Stimulated activated CD4-positive, alpha-beta T cell treated with anti-CD3 and anti-CD28 coated beads, Interleukin-2, amount 100 ng/mL, for 24 hours (primary cell): Measurements from ENCODE around the gene PLEKHM3.

Experiments used
- DNase-seq, 2 donors: peaks; one replicate each; pipeline ENCODE4 v3.0.0-alpha.2; 2020

Gene PLEKHM3

DNA sequence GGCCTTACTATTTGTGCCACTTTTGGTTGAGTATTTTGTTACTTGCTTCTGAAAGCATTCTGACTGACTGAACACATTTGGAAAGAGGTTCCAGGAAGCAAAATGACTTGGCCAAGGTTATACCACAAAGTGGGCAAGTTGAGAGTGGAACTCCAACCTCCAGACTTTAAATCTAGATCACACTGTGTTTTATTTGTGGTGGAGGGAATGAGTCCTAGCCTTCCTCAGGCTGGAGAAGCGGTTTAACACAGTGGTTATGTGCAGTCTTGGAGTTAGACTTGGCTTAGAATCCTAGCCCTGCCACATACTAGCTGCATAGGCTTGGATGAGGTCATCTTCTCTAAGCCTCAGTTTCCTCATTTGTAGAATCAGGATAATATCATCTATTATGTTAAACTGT lies 33.4 kb downstream of the PLEKHM3 start:
- DNase-seq = no peak

DNA sequence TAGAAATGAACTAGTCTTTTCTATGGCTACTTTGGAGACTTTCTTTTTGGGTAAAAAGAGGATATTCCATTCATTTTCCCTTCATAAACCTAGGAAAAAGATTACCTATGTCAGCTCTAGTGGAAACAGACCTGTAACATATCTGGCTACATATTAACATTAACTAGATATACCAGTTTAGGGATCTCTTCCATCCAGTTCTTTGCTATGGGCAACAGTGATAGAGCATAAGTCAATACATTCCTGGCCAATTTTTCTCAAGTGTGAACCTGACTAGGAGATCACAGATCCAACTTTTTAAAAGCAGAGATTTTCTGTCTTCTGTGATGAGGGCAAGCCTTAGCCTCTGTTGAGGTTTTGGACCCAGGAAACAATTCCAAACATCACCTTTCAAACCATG lies 34.5 kb downstream of the PLEKHM3 start:
- no peak for DNase-seq

DNA sequence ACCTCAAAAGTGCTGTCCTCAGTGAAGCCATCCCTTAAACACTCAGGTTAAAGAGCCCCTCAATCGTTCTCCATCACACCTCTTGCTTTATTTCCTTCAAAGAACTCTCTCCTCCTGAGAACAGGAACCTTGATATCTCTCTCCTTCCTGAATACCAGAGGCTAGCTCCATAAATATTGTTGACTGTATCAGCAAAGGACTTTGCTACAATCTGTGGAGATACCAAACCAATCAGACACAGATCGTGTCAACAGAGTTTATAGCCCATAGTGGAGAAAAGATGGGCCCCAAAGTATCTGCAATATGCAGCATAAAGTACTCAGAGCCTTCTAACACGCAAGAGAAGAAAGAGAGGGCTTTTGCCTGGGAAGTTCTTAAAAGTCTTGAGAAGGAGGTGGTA lies 36.4 kb downstream of the PLEKHM3 start:
- DNase-seq = no peak

DNA sequence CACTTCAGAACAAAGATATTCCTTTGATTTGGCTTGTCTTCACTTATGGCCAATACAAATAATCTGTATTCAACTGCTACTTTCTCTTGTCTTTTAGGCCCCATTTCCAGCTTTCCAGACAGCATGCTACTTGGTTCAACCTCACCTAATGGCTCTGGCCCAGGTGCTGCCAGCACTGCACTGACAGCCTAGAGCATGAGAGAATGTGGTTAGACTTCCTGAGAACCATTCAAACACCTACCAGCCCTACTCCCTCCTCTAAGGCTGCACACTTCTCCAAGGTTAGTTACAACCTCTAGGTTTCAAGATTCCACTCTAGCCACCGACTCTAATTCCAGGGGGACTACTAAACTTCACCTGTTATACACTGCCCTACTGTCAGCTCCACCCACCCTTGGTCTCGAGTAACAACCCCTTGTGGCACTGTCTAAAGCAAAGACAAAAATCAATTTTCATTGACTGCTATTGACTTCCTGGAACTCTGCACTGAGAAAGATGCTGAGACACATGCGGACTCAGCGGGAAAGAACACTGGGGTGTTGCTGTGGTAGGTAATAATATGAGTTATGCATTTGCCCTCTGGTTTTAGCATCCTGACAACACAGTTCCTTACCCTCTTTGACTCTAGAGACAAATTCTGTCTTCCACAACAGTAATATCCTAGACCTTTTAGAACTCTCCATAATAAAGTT lies 38.2 kb downstream of the PLEKHM3 start:
- DNase-seq = no peak

DNA sequence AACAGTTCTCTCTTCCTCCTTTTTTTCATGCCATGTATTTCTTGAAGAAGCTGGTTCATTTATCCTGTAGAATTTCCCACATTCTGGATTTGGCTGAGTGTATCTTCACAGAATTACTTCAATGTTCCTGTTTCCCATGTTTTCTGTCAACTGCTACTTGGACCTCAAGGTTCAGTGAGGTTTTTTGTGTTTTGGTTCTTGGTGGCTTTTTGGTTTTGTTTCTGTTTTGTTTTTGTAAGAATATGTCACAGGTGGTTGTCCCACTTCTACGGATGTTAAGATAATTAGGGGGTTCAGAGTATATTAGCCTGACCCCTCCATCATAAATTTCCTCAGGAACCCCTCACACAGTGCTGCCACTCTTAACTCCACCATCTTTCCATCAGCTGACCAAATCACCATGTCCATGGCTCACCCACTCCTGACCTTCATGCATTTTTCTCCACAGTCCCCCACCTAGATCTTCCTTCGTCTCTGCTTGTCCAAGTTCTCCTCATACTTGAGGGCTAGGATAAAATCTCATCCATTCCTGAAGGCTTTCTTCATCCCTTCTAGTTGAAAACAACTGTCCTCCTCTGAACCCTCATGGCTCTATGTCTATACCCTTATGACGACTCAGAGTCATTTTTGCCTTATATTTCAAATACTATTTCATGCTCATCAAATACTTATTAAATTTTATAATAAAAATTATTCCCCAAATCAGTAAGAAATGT lies 40.4 kb downstream of the PLEKHM3 start:
- no peak for DNase-seq

DNA sequence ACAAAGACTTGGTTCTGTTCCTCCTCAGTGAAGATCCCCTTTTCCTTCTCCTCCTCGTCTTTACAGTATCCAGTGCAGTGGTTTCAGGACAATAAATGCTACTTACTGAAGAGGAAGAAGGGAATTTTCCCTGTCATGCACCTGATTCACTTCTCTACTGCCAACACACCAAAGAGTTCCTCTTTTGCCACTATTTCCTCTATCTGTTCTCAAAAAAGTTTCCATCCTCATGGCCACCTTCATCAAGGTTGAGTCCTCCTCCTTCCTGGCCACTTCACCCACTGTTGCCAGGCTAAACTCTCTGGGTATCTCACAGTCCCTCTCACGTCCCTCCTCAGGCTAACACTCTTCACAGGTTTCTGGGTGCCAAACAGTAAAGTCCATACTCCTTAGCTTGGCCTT lies 41.7 kb downstream of the PLEKHM3 start:
- DNase-seq = no peak

DNA sequence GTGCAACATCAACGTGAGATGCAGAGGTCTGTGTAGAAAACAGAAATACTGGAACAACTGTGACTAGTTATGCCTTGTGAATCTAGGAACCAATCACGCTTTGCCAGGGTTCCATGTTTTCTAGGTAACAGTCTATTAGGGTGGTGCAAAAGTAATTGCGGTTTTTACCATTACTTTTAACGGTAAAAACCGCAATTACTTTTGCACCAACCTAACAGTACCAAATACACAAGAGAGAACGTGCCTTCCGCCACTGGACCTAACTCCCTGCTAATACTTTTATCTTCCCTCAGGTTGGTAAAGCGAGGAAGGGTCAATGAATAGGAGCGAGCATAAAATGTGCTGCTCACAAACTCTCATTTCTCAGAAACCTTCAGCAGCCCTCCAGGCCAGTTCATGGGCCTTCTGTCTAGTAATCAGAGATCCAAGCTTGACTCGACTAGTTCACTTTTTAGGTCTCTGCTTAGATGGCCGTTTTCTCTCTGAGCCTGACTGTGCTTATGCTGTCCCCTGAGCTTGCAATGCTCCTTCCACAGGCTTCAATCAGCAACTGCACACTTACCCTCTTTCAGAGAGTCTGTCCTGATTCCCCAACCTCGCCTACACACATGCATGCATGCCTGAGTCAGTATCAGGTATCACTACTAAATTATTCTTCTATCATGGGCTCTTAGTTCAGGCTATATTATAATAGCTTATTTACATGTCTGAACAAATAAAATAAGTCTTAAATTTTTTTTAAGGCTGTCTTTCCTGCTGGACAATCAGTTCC lies 47.0 kb downstream of the PLEKHM3 start:
- DNase-seq = no peak

DNA sequence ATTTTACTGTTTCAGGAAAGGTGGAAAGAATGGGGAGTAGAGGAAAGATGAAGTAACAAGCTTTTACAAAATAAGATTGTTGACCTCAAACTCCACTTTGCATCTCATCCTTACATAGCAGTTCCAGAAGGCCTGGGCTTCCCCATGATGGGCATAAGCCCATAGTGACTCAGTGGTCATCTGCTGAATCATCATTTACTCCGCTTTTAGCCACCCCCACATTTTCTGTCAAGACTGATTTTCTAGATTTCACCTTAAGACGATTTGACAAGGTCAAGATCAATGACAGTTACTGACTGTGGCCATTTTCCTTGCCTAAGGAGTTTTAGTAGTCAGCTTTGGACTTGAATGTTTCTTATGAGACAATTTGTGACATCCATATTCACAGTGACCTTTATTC lies 49.4 kb downstream of the PLEKHM3 start:
- DNase-seq = no peak

DNA sequence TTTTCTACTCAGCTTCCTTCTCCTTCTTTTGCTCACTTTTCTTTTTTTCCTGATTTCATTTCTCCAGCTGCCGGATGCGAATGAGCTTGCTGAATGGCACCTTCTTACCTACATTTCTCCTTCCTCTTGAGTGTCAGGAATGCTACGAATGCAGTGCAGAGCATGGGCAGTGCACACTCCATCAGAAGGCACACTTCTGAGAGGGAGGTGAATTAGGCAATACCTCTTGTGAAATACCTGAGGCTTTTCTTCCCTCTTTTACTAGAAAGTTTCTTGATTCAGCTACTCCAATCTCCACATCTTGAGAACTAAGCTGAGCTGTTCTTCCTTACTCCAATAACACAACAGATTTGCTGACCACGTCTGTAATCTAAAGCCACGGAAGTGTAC lies 51.1 kb downstream of the PLEKHM3 start:
- no peak for DNase-seq

DNA sequence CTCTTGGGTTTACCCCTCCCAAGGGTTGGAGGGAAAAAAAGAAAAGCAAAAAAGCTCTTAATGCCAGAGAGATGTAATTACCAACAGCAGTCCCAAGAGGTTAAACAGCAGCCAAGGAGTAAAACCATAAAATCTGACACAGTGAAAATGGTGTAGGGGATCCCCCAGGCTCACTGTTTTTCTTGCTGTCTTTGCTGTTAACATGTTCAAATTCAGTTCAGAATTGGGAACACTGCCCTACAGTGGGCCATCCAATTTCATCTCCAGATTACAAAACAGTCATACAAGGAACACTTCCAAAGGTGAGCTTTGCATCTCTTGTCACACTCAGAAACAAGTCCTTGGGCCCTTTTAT lies 54.5 kb downstream of the PLEKHM3 start:
- DNase-seq = no peak

DNA sequence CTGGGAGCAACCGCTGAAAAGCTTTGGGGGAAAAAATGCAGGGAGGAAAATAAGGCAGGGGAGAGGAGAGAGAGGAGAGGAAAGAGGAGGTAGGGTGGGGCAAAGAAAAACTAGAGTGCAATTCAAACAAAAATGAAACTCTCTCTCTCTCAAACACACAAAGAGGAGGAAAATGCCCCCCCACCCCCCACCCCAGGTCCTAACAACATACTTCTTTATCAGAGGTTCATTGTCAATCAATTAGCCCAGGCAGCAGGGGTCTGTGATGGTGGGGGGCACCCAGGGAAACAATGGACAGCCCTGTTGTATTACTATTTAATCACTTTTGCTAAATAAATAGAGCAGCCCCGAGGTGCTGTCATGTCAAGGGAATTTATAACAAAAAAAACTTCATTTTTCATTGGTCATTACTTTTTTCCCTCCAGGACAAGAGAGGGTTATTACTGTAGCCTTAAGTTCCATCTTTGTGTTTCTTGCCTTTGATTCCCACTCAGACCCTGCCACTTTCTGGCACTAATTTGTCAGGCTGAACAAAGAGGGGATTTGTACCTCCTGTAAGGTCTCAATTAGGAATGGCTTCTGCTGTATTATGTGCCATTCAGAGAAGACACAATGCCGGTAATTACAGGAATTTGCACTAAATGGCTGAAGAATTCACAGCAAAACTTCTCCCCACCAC lies 55.0 kb downstream of the PLEKHM3 start:
- no peak for DNase-seq

DNA sequence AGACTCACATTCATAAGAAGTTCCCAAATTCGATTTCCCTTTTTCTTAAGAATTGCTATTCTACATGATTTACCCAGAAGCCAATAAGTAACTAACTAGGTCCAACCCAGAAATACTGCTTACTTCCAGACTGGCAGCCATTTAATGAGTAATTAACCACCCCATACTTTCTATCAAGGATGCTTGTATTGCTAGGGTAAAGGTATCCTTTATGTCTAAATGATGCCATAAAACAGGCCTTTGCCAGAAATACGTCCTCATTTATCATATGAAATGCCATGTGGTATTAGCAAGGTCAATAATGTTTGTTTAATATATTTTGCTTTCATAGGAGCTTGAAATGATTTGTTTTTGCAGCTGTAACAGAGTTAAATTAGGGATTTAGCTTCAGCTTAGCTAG lies 56.1 kb downstream of the PLEKHM3 start:
- DNase-seq = no peak

DNA sequence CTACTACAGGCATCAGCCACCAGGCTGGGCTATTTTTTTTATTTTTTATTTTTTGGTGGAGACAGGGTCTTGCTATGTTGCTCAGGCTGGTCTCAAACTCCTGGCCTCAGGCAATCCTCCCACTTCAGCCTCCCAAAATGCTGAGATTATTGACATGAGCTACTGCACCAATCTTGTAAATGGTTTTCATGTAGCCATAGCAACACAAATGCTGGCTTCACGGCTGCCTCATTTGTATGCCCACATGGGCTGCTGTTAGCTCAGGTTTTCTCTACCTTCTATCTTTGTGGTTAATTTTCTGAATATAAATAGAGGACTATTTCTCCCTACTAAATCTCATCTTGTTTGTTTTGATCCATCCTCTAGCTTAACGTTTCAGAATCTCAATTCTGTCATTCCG lies 58.2 kb downstream of the PLEKHM3 start:
- no peak for DNase-seq

DNA sequence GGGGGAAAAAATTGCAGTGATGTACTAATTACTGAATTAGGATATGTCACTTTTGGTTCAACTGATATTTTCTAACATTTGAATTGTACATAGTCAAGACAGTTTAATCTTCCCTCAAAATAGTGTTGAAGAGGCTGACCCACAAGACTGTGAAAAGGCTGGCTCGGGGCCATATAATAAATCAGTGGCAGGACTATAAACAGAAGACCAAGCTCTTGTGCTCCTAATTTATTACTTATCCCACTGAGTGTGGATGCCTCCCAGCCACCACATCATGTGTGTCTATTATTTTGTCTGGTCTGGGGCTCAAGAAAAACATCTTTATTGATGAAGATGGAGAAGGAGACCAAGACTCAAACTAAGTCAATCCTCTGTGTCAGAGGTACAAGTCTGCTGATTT lies 64.4 kb downstream of the PLEKHM3 start:
- DNase-seq = no peak

DNA sequence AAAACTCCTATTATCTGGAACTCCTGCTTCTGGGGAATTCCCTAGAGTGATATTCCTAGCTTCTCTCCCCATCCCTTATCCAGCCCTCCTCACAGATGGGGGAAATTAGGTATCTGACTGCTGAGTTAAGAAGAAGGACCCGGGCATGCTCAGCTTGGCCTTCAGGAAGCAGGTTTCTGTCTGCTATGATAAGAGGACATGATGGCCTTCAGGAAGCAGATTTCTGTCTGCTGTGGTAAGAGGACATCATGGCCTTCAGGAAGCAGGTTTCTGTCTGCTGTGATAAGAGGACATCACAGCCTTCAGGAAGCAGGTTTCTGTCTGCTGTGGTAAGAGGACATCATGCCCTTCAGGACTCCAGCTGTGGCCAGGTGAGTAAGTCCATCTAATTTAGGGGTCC lies 65.2 kb downstream of the PLEKHM3 start:
- DNase-seq = no peak

DNA sequence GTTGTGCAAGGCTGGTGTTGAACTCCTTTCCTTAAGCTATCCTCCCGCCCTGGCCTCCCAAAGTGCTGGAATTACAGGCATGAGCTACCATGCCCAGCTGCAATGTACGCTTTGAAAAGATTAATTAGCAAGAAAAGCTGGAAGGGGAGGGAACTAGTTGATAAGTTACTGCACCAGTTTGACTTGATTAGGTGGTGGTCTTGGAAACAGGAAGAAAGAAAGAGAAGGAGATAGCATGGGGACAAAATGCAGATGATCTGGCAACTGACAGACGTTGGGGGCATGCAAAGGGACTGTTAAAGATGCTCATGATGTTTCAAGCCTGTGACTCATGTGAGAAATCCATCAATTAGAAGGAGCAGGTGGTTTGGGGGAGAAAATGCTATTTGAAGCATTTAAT lies 68.6 kb downstream of the PLEKHM3 start:
- DNase-seq = no peak

DNA sequence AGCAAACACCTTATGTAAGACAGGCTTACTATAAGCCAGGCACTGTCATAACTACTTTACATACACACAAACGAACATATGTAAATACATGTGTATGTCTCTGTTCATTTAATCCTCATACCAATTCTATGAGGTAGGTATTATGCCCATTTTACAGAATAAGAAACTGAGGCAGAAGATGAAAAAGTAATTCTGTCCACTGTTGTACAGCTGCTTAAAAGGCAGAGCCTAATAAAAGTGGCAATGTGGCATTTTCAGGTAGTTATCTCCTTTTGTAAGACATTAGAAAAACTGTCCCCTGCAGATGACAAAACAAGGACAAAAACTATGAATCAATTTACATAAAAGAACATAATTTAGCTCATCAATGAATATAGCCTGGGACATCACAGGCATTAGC lies 69.9 kb downstream of the PLEKHM3 start:
- no peak for DNase-seq

DNA sequence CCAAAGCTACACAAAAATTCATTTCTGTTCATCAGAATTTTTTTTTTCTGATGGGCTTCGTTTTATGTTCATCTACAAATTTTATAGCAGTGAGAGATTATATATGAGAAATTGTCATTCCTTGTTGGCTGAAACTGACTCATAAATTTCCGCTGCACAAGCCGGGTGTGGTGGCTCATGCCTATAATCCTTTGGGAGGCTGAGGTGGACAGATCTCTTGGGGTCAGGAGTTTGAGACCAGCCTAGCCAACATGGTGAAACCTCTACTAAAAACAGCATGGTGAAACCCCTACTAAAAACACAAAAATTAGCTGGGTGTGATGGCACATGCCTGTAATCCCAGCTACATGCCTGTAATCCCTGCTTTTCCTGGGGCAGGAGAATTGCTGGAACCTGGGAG lies 72.0 kb downstream of the PLEKHM3 start:
- no peak for DNase-seq

DNA sequence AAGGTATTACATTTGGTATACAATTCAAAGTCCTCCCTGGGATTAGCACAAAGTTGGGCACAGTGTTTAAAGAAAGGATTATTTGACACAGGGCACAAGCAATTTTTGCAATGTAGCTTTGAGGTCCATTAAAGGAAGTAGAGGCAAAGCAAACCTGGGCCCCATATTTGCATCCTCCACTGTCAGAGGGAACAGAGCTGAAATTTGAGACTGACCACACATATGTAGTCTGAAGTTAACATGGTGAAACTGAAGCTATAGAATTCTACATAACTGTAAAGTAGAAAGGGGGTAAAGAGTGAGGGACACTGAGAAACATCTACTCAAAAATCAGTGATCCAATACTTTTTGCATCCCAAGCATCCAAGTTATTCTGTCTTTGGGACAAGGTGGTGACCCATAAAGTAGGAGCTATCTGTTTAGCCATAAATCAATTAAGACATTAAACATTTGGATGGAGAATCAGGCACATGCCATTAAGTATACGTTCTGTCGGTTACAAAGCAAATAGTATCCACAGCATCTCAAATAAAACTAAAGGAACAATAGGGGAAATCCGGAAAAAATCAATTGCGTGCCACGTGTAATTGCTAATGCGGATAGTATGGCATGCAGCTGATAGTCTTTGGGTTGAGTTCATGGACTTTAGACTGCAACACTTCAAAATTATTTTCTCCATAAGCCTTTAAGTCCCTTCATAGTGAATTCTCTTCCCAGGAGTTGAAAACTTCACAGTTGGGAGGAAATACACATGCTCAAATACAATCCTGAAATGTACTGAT lies 72.6 kb downstream of the PLEKHM3 start:
- no peak for DNase-seq

DNA sequence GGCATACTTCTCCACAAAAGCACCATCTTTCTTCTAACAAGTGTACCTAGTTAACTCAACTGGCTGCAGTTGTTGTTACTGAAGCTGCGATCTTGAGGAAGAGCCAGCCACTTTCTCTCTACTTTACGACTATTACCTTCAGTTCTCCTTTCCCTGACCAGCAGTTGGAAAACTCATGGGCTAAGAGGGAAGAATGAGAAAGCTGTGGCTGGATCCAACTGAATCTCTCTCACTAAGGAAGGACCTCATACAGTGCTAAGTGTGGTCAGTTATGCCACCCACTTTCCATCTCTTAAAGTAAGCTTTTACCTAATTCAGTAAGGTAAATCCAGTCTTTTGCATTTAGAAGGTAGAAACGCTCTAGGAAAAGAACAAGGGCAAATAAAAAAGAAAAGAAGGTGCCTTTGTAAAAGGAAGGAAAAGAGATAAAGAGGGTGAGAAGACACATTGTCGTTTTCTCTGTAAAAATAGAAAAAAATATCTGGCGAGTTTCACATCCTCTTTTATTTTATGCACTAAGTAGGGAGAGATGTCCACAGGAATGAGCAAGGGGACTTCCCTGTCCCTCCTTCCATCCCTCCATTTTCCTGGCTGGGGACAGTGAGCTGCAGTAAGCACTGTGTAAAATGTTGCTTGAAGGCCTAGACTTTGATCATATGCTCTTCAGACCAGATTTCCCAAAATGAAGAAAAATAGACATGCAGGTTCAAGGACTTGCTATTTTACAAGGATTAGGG lies 73.4 kb downstream of the PLEKHM3 start:
- DNase-seq = no peak

DNA sequence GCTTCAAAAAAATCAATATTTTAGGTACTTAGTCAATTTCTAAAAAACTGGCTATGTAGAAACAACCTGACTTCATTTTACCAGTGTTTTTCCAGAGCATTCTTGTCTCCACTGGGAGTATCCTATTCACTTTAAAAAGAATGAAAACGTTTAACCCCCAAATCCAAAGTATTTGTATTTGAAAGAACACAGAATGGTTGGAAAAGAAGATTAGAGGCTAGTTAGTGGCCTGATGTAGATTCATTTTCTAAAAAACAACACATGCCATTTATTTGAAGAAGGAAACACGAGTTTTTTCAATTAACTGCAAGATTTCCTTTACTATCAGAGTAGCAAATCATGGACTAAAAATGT lies 74.6 kb downstream of the PLEKHM3 start:
- DNase-seq = no peak

DNA sequence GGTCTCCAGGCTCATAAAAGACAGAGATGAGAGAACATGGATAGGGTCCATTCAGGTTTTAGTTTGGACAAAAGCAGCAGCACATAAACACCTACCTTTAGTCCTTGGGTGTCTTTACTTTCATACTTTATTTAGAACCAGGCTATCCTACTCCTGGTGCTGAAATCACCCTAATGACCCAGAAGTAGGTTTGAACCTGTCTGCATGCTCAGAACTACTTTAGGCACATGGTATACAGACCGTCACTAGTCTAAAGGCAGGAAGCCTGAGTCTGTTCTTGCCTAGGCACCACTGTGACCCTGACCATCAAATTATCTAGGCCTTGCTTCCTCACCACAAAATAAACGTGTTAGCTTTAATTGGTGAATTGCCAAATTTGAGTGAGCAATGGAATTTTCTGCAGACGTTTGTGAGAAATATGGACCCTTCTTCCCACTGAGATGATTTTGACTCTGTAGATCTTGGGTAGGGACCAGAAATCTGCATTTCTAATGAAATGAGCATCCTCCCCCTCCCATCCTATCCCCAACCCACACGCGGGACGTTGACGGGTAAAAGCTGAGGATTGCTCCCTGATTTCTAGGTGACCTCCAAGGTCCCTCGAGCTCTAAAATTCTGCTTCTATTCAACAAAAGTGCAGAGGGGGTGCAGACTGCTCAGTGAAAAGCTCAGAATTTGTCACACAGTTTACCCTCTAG lies 75.1 kb downstream of the PLEKHM3 start:
- DNase-seq = no peak
